ENCODE data around the gene ACER2.

- TF ChIP-seq CTCF (conservative IDR thresholded peaks at IDR 0.05; ENCODE audit: low read depth, low read length) (peak; percentile 62), EZH2 (IDR thresholded peaks at IDR 0.05; ENCODE audit: borderline replicate concordance, low read depth, low read length, poor library complexity, severe bottlenecking) (no peak)
Measured at GRCh38 chr9:19493174-19493811, 84.5 kb downstream of the ACER2 start.

All from A673 (cell line).